HL-60 (cell line): ENCODE measurements around the gene BSDC1.

ENCODE experiments used
- CTCF ChIP-seq: IDR thresholded peaks from one replicate; pipeline ENCODE4 v1.5.1; 2011; ENCODE audit warnings: low read length, control low read depth, inconsistent platforms; ENCODE audit not compliant: insufficient read depth
- POLR2AphosphoS5 ChIP-seq: IDR thresholded peaks from 2 replicates; pipeline ENCODE4 v1.6.1; 2012; ENCODE audit warnings: low read depth
- REST ChIP-seq: IDR thresholded peaks from 2 replicates; pipeline ENCODE4 v1.6.1; 2012; ENCODE audit warnings: low read depth; ENCODE audit not compliant: insufficient replicate concordance

- no peak for TF ChIP-seq CTCF
- TF ChIP-seq POLR2AphosphoS5, result no peak
- no peak for TF ChIP-seq REST
Observed at GRCh38 chr1:32327204-32327603, 67.0 kb downstream of the BSDC1 start.
